Karpas-422 (cell line): ENCODE measurements around the gene ERAS. TPM values are rescaled to one million over a fixed set of nuclear protein-coding genes. Genes with fewer than 3 reads are reported as not detected.

Experiments used
- DNase-seq: peaks from one replicate; pipeline ENCODE4 v3.0.0-alpha.2; 2015
- H2AFZ ChIP-seq: fragments of 200-600 bp; sonication (generic); 2 replicates; pipeline ENCODE4 v1.6.1; 2014; ENCODE audit warnings: antibody characterized with exemption, low read length, mixed read lengths
- H3K27ac ChIP-seq: fragments of 200-600 bp; sonication (generic); 2 replicates; pipeline ENCODE4 v1.5.1; 2014; ENCODE audit warnings: mild to moderate bottlenecking, low read length, moderate library complexity
- H3K27me3 ChIP-seq: fragments of 200-600 bp; sonication (generic); 2 replicates; pipeline ENCODE4 v1.6.1; 2014; ENCODE audit warnings: low read length, mixed read lengths
- H3K36me3 ChIP-seq: fragments of 200-600 bp; sonication (generic); 2 replicates; pipeline ENCODE4 v1.6.1; 2014; ENCODE audit warnings: low read length, mixed read lengths; ENCODE audit not compliant: insufficient read depth
- H3K4me1 ChIP-seq: fragments of 200-600 bp; sonication (generic); 2 replicates; pipeline ENCODE4 v1.6.1; 2014; ENCODE audit warnings: mild to moderate bottlenecking, low read length, mixed read lengths
- H3K4me2 ChIP-seq: fragments of 200-600 bp; sonication (generic); 2 replicates; pipeline ENCODE4 v1.6.1; 2014; ENCODE audit warnings: low read length, low read depth, mild to moderate bottlenecking; ENCODE audit not compliant: poor library complexity, severe bottlenecking
- H3K4me3 ChIP-seq: fragments of 200-600 bp; sonication (generic); 2 replicates; pipeline ENCODE4 v1.5.1; 2014; ENCODE audit warnings: mild to moderate bottlenecking, antibody characterized with exemption, low read length, mixed read lengths
- H3K79me2 ChIP-seq: fragments of 200-600 bp; sonication (generic); 2 replicates; pipeline ENCODE4 v1.6.1; 2014; ENCODE audit warnings: mild to moderate bottlenecking, low read length, mixed read lengths
- H3K9ac ChIP-seq: fragments of 200-600 bp; sonication (generic); 2 replicates; pipeline ENCODE4 v1.6.0; 2014; ENCODE audit warnings: low read length
- H3K9me2 ChIP-seq: fragments of 200-600 bp; sonication (generic), shearing (Covaris generic); replicated peaks from 2 replicates; pipeline ENCODE4 v1.6.0; 2014; ENCODE audit warnings: mild to moderate bottlenecking, low read length, moderate library complexity; ENCODE audit not compliant: insufficient read depth
- H3K9me3 ChIP-seq: fragments of 300-700, 200-600 bp; sonication (generic); 2 replicates; pipeline ENCODE4 v1.6.1; 2014; ENCODE audit warnings: low read length, mixed read lengths
- H4K20me1 ChIP-seq: fragments of 200-600 bp; sonication (generic); 2 replicates; pipeline ENCODE4 v1.6.1; 2014; ENCODE audit warnings: mild to moderate bottlenecking, antibody characterized with exemption, low read length, low read depth; ENCODE audit not compliant: insufficient read depth
- total RNA-seq: library from RNA; depleted of rRNA; stranded (reverse); fragments of >200 nt; shearing (Covaris generic); gene quantifications from 2 replicates; pipeline ENCODE4 v1.2.3, GENCODE V29; 2014; ENCODE audit warnings: low replicate concordance

ERAS gene
- total RNA-seq, 1 experiment from 2014 or later, result not detected

- DNase-seq, result no peak
- Histone ChIP-seq H3K9me3 (no peaks in the 10 kb centered on the region), H3K4me3 (no peak overlapping the region), H3K4me1 (no peaks in the 10 kb centered on the region), H4K20me1 (no peaks in the 10 kb centered on the region), H3K79me2 (no peaks in the 10 kb centered on the region), H3K36me3 (no peaks in the 10 kb centered on the region), H2AFZ (no peak overlapping the region), H3K27me3 (no peaks in the 10 kb centered on the region), H3K9me2 (no peaks in the 10 kb centered on the region), H3K27ac (no peak overlapping the region), H3K9ac (no peak overlapping the region), H3K4me2 (no peak overlapping the region)
Measured at GRCh38 chrX:48792219-48792618, 34.1 kb upstream of the ERAS start.

GRCh38 chrX:48793935-48794334, 32.4 kb upstream of the ERAS start:
- no peaks in the 10 kb centered on the region for H3K9me3 ChIP-seq
- DNase-seq, result no peak
- no peaks in the 10 kb centered on the region for H3K4me1 ChIP-seq
- H3K4me2 ChIP-seq, result no peak overlapping the region
- no peaks in the 10 kb centered on the region for H3K27me3 ChIP-seq
- H3K9ac ChIP-seq, result no peak overlapping the region
- no peak overlapping the region for H2AFZ ChIP-seq
- H3K4me3 ChIP-seq, result no peak overlapping the region
- H3K27ac ChIP-seq, result no peak overlapping the region
- no peaks in the 10 kb centered on the region for H3K36me3 ChIP-seq
- no peaks in the 10 kb centered on the region for H3K79me2 ChIP-seq
- no peaks in the 10 kb centered on the region for H4K20me1 ChIP-seq
- H3K9me2 ChIP-seq, result no peaks in the 10 kb centered on the region

- Histone ChIP-seq H3K27me3 (no peaks in the 10 kb centered on the region), H3K9me2 (no peaks in the 10 kb centered on the region), H3K4me2 (no peak overlapping the region), H3K4me3 (no peak overlapping the region), H2AFZ (no peak overlapping the region), H3K9ac (no peak overlapping the region), H3K9me3 (no peaks in the 10 kb centered on the region), H3K36me3 (no peaks in the 10 kb centered on the region), H4K20me1 (no peaks in the 10 kb centered on the region), H3K27ac (no peak overlapping the region), H3K79me2 (no peaks in the 10 kb centered on the region), H3K4me1 (no peaks in the 10 kb centered on the region)
- no peak for DNase-seq
Measured at GRCh38 chrX:48794340-48794910, 31.9 kb upstream of the ERAS start.

- H3K79me2 ChIP-seq, result no peaks in the 10 kb centered on the region
- H3K27me3 ChIP-seq, result no peaks in the 10 kb centered on the region
- no peaks in the 10 kb centered on the region for H4K20me1 ChIP-seq
- H3K4me3 ChIP-seq, result no peak overlapping the region
- H3K9me3 ChIP-seq, result no peaks in the 10 kb centered on the region
- H3K9ac ChIP-seq, result no peak overlapping the region
- no peaks in the 10 kb centered on the region for H3K36me3 ChIP-seq
- DNase-seq, result no peak
- H3K27ac ChIP-seq, result no peak overlapping the region
- no peaks in the 10 kb centered on the region for H3K4me1 ChIP-seq
- H2AFZ ChIP-seq, result no peak overlapping the region
- no peak overlapping the region for H3K4me2 ChIP-seq
- H3K9me2 ChIP-seq, result no peaks in the 10 kb centered on the region
Measured at GRCh38 chrX:48794911-48795515, 31.3 kb upstream of the ERAS start.

GRCh38 chrX:48798318-48798717, 28.0 kb upstream of the ERAS start:
- DNase-seq, result no peak

GRCh38 chrX:48800574-48801279, 25.6 kb upstream of the ERAS start:
- peaks cover 15% of the 10 kb centered on the region for H3K4me1 ChIP-seq
- no peaks in the 10 kb centered on the region for H3K9me2 ChIP-seq
- 0 out of 2 replicates have a peak, but pooled peaks cover 2% of the 10 kb centered on the region for H3K36me3 ChIP-seq
- H3K4me2 ChIP-seq, result peak overlapping the region; percentile 69
- no peaks in the 10 kb centered on the region for H3K9me3 ChIP-seq
- H3K27me3 ChIP-seq, result no peaks in the 10 kb centered on the region
- DNase-seq, result no peak
- no peaks in the 10 kb centered on the region for H4K20me1 ChIP-seq
- 0 out of 2 replicates have a peak, but pooled peaks cover 5% of the 10 kb centered on the region for H3K79me2 ChIP-seq
- H3K4me3 ChIP-seq, result peak overlapping the region; percentile 82
- H2AFZ ChIP-seq, result no peak overlapping the region
- peak overlapping the region; percentile 62 for H3K27ac ChIP-seq
- peak overlapping the region; percentile 85 for H3K9ac ChIP-seq

More at GRCh38 chrX:48798318-48798717, 28.0 kb upstream of the ERAS start:
- H2AFZ ChIP-seq, result no peak overlapping the region
- H4K20me1 ChIP-seq, result no peaks in the 10 kb centered on the region
- H3K9ac ChIP-seq, result no peak overlapping the region
- peaks cover 14% of the 10 kb centered on the region for H3K4me1 ChIP-seq
- no peaks in the 10 kb centered on the region for H3K9me3 ChIP-seq
- H3K4me3 ChIP-seq, result no peak overlapping the region
- H3K4me2 ChIP-seq, result no peak overlapping the region
- H3K36me3 ChIP-seq, result no peaks in the 10 kb centered on the region
- H3K79me2 ChIP-seq, result 0 out of 2 replicates have a peak, but pooled peaks cover 5% of the 10 kb centered on the region
- H3K27me3 ChIP-seq, result no peaks in the 10 kb centered on the region
- no peak overlapping the region for H3K27ac ChIP-seq
- H3K9me2 ChIP-seq, result no peaks in the 10 kb centered on the region

GRCh38 chrX:48801280-48802088, 24.8 kb upstream of the ERAS start, which contains the start of gene HDAC6:
TSS of gene HDAC6 (plus strand) at chrX:48802067. CDS start at chrX:48802693, 626 bp downstream.
- peak within 1 kb of the TSS; percentile 78 for H3K27ac ChIP-seq
- peak within 1 kb of the TSS; percentile 78 for H3K4me2 ChIP-seq
- H3K9me3 ChIP-seq, result no peaks in the 10 kb centered on the region
- H3K36me3 ChIP-seq, result 0 out of 2 replicates have a peak, but pooled peaks cover 2% of the 10 kb centered on the region
- DNase-seq, result peak; percentile 98
- peaks cover 15% of the 10 kb centered on the region for H3K4me1 ChIP-seq
- 0 out of 2 replicates have a peak within 1 kb of the TSS, but pooled peaks have one; percentile 67 for H2AFZ ChIP-seq
- 0 out of 2 replicates have a peak, but pooled peaks cover 5% of the 10 kb centered on the region for H3K79me2 ChIP-seq
- H4K20me1 ChIP-seq, result no peaks in the 10 kb centered on the region
- peak within 1 kb of the TSS; percentile 82 for H3K4me3 ChIP-seq
- peak within 1 kb of the TSS; percentile 85 for H3K9ac ChIP-seq
- no peaks in the 10 kb centered on the region for H3K27me3 ChIP-seq
- no peaks in the 10 kb centered on the region for H3K9me2 ChIP-seq
